OCI-LY1 (cell line): ENCODE data around the gene IL1RAP.

ENCODE experiments used
- CTCF ChIP-seq: fragments of 200-600 bp; sonication (generic), shearing (Covaris generic); IDR thresholded peaks from 2 replicates; pipeline ENCODE4 v1.5.1; 2017; ENCODE audit warnings: mild to moderate bottlenecking, antibody characterized with exemption, low read length, moderate library complexity, mixed read lengths
- EZH2 ChIP-seq: fragments of 200-600 bp; sonication (generic), shearing (Covaris generic); IDR thresholded peaks from 2 replicates; pipeline ENCODE4 v1.8.0; 2017; ENCODE audit warnings: borderline replicate concordance, mixed run types, mild to moderate bottlenecking, antibody characterized with exemption, low read length, moderate library complexity, mixed read lengths

GRCh38 chr3:190629088-190629487 lies 115.2 kb downstream of the IL1RAP start:
- TF ChIP-seq CTCF (no peak), EZH2 (no peak)
